Lung (tissue), 12 donors: Measurements from ENCODE around the gene ANKRD17. TPM values are rescaled to one million over a fixed set of nuclear protein-coding genes. Genes with fewer than 3 reads are reported as not detected.
"Not testable (repeated sequence)": the region's sequence is repeated elsewhere in the genome, so short reads cannot be mapped to it uniquely, and the experiment has no call there.

Experiments
- ATAC-seq: fragments of 200-7000 bp; cut with Tn5 transposase; one replicate; pipeline ENCODE4 v1.9.1; 2020; ENCODE audit warnings: moderate number of reproducible peaks; ENCODE audit not compliant: insufficient read depth, low FRiP score
- DNase-seq, 3 donors: peaks; one replicate each; pipeline ENCODE4 v3.0.0-alpha.2; 2013 to 2017
- H3K27ac ChIP-seq, 2 donors: one replicate each; pipeline ENCODE4 v1.5.1; 2013; ENCODE audit warnings: mild to moderate bottlenecking in 2 of 2, moderate library complexity in 2 of 2, control low read depth in 1 of 2, inconsistent platforms in 1 of 2, low read depth in 1 of 2, low read length in 1 of 2
- H3K27me3 ChIP-seq, 3 donors: one replicate each; pipeline ENCODE4 v1.5.1; 2013; ENCODE audit warnings: low read length in 2 of 3; ENCODE audit not compliant: control insufficient read depth in 3 of 3, insufficient read depth in 3 of 3
- H3K36me3 ChIP-seq, 4 donors: one replicate each; pipeline ENCODE4 v1.5.1; 2013; ENCODE audit warnings: low read length in 4 of 4, mild to moderate bottlenecking in 1 of 4, moderate library complexity in 1 of 4; ENCODE audit not compliant: control insufficient read depth in 4 of 4, insufficient read depth in 4 of 4
- H3K4me1 ChIP-seq, 5 donors: one replicate each; pipeline ENCODE4 v1.5.1; 2013; ENCODE audit warnings: low read length in 5 of 5, mild to moderate bottlenecking in 2 of 5, moderate library complexity in 1 of 5; ENCODE audit not compliant: control insufficient read depth in 5 of 5, insufficient read depth in 5 of 5
- H3K4me3 ChIP-seq: one replicate; pipeline ENCODE4 v1.5.1; 2013; ENCODE audit warnings: mild to moderate bottlenecking, control low read depth, moderate library complexity
- H3K9ac ChIP-seq, 2 donors: one replicate each; pipeline ENCODE4 v1.5.1; 2013; ENCODE audit warnings: low read length in 2 of 2, control low read depth in 1 of 2; ENCODE audit not compliant: insufficient read depth in 1 of 2
- H3K9me3 ChIP-seq, 4 donors: one replicate each; pipeline ENCODE4 v1.5.1; 2013; ENCODE audit warnings: low read length in 3 of 4, mild to moderate bottlenecking in 1 of 4, moderate library complexity in 1 of 4; ENCODE audit not compliant: control insufficient read depth in 4 of 4, insufficient read depth in 3 of 4
- WGBS, 2 donors: extraction: QIAGEN DNeasy Blood & Tissue Kit; methylation state at CpG; one replicate each; pipeline ENCODE4 v1.1.7; 2013; 5-methylcytosine and 5-hydroxymethylcytosine counted together
- polyA plus RNA-seq, 2 donors: library from polyadenylated mRNA; stranded (reverse); fragments of 200-250 nt; gene quantifications; one replicate each; pipeline ENCODE4 v1.2.1, GENCODE V29; 2013
- total RNA-seq, 2 donors: library from RNA; depleted of rRNA in 1 of 2; stranded (reverse); fragments of >200 nt in 1 of 2; gene quantifications; one replicate each; pipeline ENCODE4 v1.2.1, GENCODE V29; 2014 to 2021
- TF ChIP-seq, protein P1 (sequence below): IDR thresholded peaks from 2 replicates; pipeline ENCODE4 v1.5.1; 2012; ENCODE audit warnings: mild to moderate bottlenecking; ENCODE audit errors: control extremely low read depth, extremely low read depth
- donor health status: control.
- donor health status: control.
- donor health status: Bipolar disorder and iron deficiency.
- donor health status: healthy.
- donor health status: DM: yes; HTN: yes; CAD: no.

The ANKRD17 gene
- total and polyA plus RNA-seq, 4 donors, result 7.8 to 74.4 (median 31.7) TPM

DNA sequence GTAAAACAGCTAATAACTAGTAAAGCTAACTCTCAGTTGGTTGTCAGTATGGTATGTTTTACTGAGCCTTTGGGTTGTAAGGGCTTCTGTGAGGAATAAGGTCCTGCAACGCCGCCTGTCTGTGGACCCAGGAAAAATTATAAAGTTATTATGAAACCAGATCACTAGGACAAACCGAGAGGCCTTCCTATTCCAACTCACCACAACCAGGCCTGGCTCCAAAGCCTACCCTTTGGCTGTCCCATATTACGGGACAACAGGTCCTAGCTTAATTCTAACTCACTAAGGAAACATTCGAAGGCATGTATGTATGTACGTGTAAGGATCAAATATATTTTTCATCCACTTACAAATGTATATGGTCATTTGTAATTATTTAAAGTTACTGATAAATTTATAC is 1.4 kb downstream of the ANKRD17 start:
- DNase-seq (peak; percentile 82 to 92 (median 91)), ATAC-seq (peak; percentile 49)
- H3K4me1 ChIP-seq, result peaks cover 1 to 21% (median 9%) of the 10 kb centered on the region in 5 donors
- peak overlapping the region; percentile 53 to 96 for H3K27ac ChIP-seq
- no peaks in the 10 kb centered on the region for H3K27me3 ChIP-seq
- no peaks in the 10 kb centered on the region for H3K9me3 ChIP-seq
- H3K9ac ChIP-seq, result peak overlapping the region; percentile 94 to 98
- TF ChIP-seq, protein P1, sequence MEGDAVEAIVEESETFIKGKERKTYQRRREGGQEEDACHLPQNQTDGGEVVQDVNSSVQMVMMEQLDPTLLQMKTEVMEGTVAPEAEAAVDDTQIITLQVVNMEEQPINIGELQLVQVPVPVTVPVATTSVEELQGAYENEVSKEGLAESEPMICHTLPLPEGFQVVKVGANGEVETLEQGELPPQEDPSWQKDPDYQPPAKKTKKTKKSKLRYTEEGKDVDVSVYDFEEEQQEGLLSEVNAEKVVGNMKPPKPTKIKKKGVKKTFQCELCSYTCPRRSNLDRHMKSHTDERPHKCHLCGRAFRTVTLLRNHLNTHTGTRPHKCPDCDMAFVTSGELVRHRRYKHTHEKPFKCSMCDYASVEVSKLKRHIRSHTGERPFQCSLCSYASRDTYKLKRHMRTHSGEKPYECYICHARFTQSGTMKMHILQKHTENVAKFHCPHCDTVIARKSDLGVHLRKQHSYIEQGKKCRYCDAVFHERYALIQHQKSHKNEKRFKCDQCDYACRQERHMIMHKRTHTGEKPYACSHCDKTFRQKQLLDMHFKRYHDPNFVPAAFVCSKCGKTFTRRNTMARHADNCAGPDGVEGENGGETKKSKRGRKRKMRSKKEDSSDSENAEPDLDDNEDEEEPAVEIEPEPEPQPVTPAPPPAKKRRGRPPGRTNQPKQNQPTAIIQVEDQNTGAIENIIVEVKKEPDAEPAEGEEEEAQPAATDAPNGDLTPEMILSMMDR, result peak; percentile 72
- H3K36me3 ChIP-seq, result peaks cover 0 to 9% (median 0%) of the 10 kb centered on the region in 4 donors
- H3K4me3 ChIP-seq, result peak overlapping the region; percentile 92
- 1 to 3% methylated on average over 6 of the region's 6 CpGs for WGBS, 2 donors

DNA sequence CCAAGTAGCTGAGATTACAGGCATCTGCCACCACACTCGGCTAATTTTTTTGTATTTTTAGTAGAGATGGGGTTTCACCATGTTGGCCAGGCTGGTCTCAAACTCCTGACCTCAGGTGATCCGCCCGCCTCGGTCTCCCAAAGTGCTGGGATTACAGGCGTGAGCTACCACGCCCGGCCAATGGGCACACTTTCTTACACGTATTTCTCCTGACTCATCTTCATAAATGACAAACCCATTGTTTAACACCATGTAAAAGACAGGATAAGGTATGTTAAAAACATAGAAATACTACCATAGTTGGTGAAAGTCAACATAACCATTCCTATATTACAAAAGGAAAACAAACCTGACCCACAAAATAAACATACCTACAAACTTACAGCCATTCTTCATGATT is 2.8 kb downstream of the ANKRD17 start:
- H3K27ac ChIP-seq, H3K36me3 ChIP-seq, ATAC-seq, H3K9me3 ChIP-seq, H3K27me3 ChIP-seq, H3K4me3 ChIP-seq, DNase-seq: not testable (repeated sequence)
- Histone ChIP-seq H3K9ac (peak overlapping the region in 1 of 2 donors; percentile 56), H3K4me1 (peaks cover 1 to 21% (median 9%) of the 10 kb centered on the region in 5 donors)
- 79 to 93% methylated on average over 7 to 8 of the region's 8 CpGs for WGBS, 2 donors

- no peak overlapping the region for H3K27ac ChIP-seq
- ATAC-seq (no peak), DNase-seq (no peak)
- H3K27me3 ChIP-seq, result no peaks in the 10 kb centered on the region
- TF ChIP-seq, protein P1, result no peak
- no peak overlapping the region for H3K4me3 ChIP-seq
- peaks cover 0 to 10% (median 5%) of the 10 kb centered on the region in 5 donors for H3K4me1 ChIP-seq
- no peaks in the 10 kb centered on the region for H3K9me3 ChIP-seq
- H3K9ac ChIP-seq, result no peak overlapping the region
- H3K36me3 ChIP-seq, result peaks cover 0 to 10% (median 1%) of the 10 kb centered on the region in 4 donors
These were observed 6.6 kb downstream of the ANKRD17 start for GRCh38 chr4:73252001-73252400.

DNA sequence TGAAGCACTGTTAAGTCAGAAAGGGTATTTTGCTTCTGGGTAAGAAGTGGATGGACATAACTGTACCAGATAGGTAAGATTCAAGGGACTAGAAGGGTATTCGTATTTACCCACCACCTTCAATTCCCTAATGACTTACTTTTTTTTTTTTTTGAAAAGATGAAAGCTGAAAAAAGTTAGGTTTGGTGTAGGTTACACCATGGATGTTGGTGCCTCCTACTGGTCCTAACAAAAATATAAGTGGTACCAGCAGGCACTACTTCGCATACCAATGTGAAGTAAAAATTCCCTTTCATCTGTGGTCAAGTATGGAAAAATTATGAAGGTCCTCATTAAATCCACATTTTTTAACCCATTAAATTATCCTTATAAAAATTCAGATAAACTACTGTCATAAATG is 7.2 kb downstream of the ANKRD17 start:
- TF ChIP-seq, protein P1, result no peak
- ATAC-seq (no peak), DNase-seq (no peak)
- Histone ChIP-seq H3K4me3 (no peak overlapping the region), H3K9ac (no peak overlapping the region), H3K4me1 (peaks cover 0 to 5% (median 1%) of the 10 kb centered on the region in 5 donors), H3K36me3 (peaks cover 0 to 11% (median 1%) of the 10 kb centered on the region in 4 donors), H3K27me3 (no peaks in the 10 kb centered on the region), H3K9me3 (no peaks in the 10 kb centered on the region), H3K27ac (no peak overlapping the region)
- 94 to 96% methylated on average over 2 of the region's 2 CpGs for WGBS, 2 donors
